HL-60/S4 (cell line): ENCODE measurements around the gene NTN3.

ENCODE experiments used
- in situ Hi-C: fragments of 300-500 bp; cut with MboI; formaldehyde crosslinking; loops from 2 replicates; pipeline ENCODE4 v1.14.3; 2022; ENCODE audit warnings: low sequenced_read_pairs

The NTN3 gene

GRCh38 chr16:2493605-2494004, 22.5 kb downstream of the NTN3 start:
- in situ Hi-C loops = loop anchor here (25.0 kb wide), 1 partner anchor 481 kb away; the partner anchor contains the start of genes NPW and ZNF598

GRCh38 chr16:2494616-2495015, 23.5 kb downstream of the NTN3 start:
- in situ Hi-C loops = loop anchor here (25.0 kb wide), 1 partner anchor 482 kb away; the partner anchor contains the start of genes NPW and ZNF598

- in situ Hi-C loops = loop anchor here (25.0 kb wide), 1 partner anchor 483 kb away; the partner anchor contains the start of genes NPW and ZNF598
These were observed 23.9 kb downstream of the NTN3 start for GRCh38 chr16:2495041-2495440.

- in situ Hi-C loops = loop anchor here (25.0 kb wide), 1 partner anchor 484 kb away; the partner anchor contains the start of genes NPW and ZNF598
These were observed 25.4 kb downstream of the NTN3 start for GRCh38 chr16:2496223-2497115.

- in situ Hi-C loops = loop anchor here (25.0 kb wide), 1 partner anchor 485 kb away; the partner anchor contains the start of genes NPW and ZNF598
These were observed 26.1 kb downstream of the NTN3 start for GRCh38 chr16:2497116-2497630.

GRCh38 chr16:2497695-2498484, 26.8 kb downstream of the NTN3 start:
- in situ Hi-C loops = loop anchor here (25.0 kb wide), 1 partner anchor 486 kb away; the partner anchor contains the start of genes NPW and ZNF598

- in situ Hi-C loops = loop anchor here (25.0 kb wide), 1 partner anchor 486 kb away; the partner anchor contains the start of genes NPW and ZNF598
These were observed 27.6 kb downstream of the NTN3 start for GRCh38 chr16:2498531-2499253.

GRCh38 chr16:2499454-2499853, 28.4 kb downstream of the NTN3 start:
- in situ Hi-C loops = loop anchor here (25.0 kb wide), 1 partner anchor 487 kb away; the partner anchor contains the start of genes NPW and ZNF598

- in situ Hi-C loops = loop anchor here (25.0 kb wide), 1 partner anchor 488 kb away; the partner anchor contains the start of genes NPW and ZNF598
These were observed 28.9 kb downstream of the NTN3 start for GRCh38 chr16:2499890-2500429.

- in situ Hi-C loops = no loop called here
These were observed 29.4 kb downstream of the NTN3 start for GRCh38 chr16:2500430-2500917.

- in situ Hi-C loops = no loop called here
These were observed 30.0 kb downstream of the NTN3 start for GRCh38 chr16:2500918-2501750.

GRCh38 chr16:2501946-2502895, 31.1 kb downstream of the NTN3 start:
- in situ Hi-C loops = no loop called here

- in situ Hi-C loops = no loop called here
These were observed 34.6 kb downstream of the NTN3 start for GRCh38 chr16:2505695-2506094.

GRCh38 chr16:2507052-2507659, 36.1 kb downstream of the NTN3 start:
- in situ Hi-C loops = no loop called here

GRCh38 chr16:2507665-2508064, 36.6 kb downstream of the NTN3 start:
- in situ Hi-C loops = no loop called here

GRCh38 chr16:2508722-2509400, 37.8 kb downstream of the NTN3 start:
- in situ Hi-C loops = no loop called here
